Parathyroid adenoma (tissue), 2 donors: ENCODE data around the gene COX5A.

Experiments used
- H2AFZ ChIP-seq: fragments of 300-600 bp; sonication (generic); one replicate; pipeline ENCODE4 v1.7.0; 2017; ENCODE audit warnings: antibody characterized with exemption, mild to moderate bottlenecking
- H3K27ac ChIP-seq: fragments of 300-600 bp; sonication (generic); one replicate; pipeline ENCODE4 v1.7.0; 2017
- H3K27me3 ChIP-seq: fragments of 300-600 bp; sonication (generic); one replicate; pipeline ENCODE4 v1.7.0; 2017; ENCODE audit warnings: low read length; ENCODE audit not compliant: control insufficient read depth, insufficient read depth
- H3K36me3 ChIP-seq: fragments of 300-600 bp; sonication (generic); one replicate; pipeline ENCODE4 v1.7.0; 2017; ENCODE audit warnings: low read length; ENCODE audit not compliant: control insufficient read depth, insufficient read depth
- H3K4me1 ChIP-seq: fragments of 300-600 bp; sonication (generic); one replicate; pipeline ENCODE4 v1.7.0; 2017; ENCODE audit warnings: control low read depth
- H3K4me2 ChIP-seq: fragments of 300-600 bp; sonication (generic); one replicate; pipeline ENCODE4 v1.7.0; 2017; ENCODE audit warnings: low read length
- H3K4me3 ChIP-seq: fragments of 300-600 bp; sonication (generic); one replicate; pipeline ENCODE4 v1.7.0; 2017; ENCODE audit warnings: low read depth, low read length
- H3K79me2 ChIP-seq: fragments of 300-600 bp; sonication (generic); one replicate; pipeline ENCODE4 v1.7.0; 2017; ENCODE audit warnings: control low read depth
- H3K9ac ChIP-seq: fragments of 300-600 bp; sonication (generic); one replicate; pipeline ENCODE4 v1.7.0; 2017; ENCODE audit warnings: mild to moderate bottlenecking
- H3K9me3 ChIP-seq: fragments of 300-600 bp; sonication (generic); one replicate; pipeline ENCODE4 v1.7.0; 2017; ENCODE audit warnings: low read length; ENCODE audit not compliant: control insufficient read depth
- CTCF ChIP-seq: fragments of 300-600 bp; sonication (generic); IDR thresholded peaks from one replicate; pipeline ENCODE4 v1.7.0; 2017; ENCODE audit warnings: antibody characterized with exemption, mild to moderate bottlenecking
- donor health status: primary hyperparathyroidism.

Gene COX5A

GRCh38 chr15:74884428-74885223, 53.2 kb downstream of the COX5A start:
- Histone ChIP-seq H2AFZ (no peak overlapping the region), H3K4me1 (no peaks in the 10 kb centered on the region), H3K27ac (no peak overlapping the region), H3K79me2 (no peaks in the 10 kb centered on the region), H3K9ac (no peak overlapping the region), H3K36me3 (no peaks in the 10 kb centered on the region), H3K4me3 (no peak overlapping the region), H3K4me2 (no peak overlapping the region), H3K9me3 (no peaks in the 10 kb centered on the region), H3K27me3 (no peaks in the 10 kb centered on the region)
- TF ChIP-seq CTCF = no peak

GRCh38 chr15:74882528-74882927, 55.3 kb downstream of the COX5A start:
- H3K36me3 ChIP-seq = no peaks in the 10 kb centered on the region
- H3K9ac ChIP-seq = no peak overlapping the region
- H2AFZ ChIP-seq = no peak overlapping the region
- no peak overlapping the region for H3K4me2 ChIP-seq
- H3K9me3 ChIP-seq = no peaks in the 10 kb centered on the region
- H3K27ac ChIP-seq = no peak overlapping the region
- TF ChIP-seq CTCF = no peak
- H3K27me3 ChIP-seq = no peaks in the 10 kb centered on the region
- H3K79me2 ChIP-seq = no peaks in the 10 kb centered on the region
- H3K4me3 ChIP-seq = no peak overlapping the region
- no peaks in the 10 kb centered on the region for H3K4me1 ChIP-seq

- Histone ChIP-seq H2AFZ (no peak overlapping the region), H3K4me3 (no peak overlapping the region), H3K27ac (no peak overlapping the region), H3K79me2 (no peaks in the 10 kb centered on the region), H3K4me2 (no peak overlapping the region), H3K9me3 (no peaks in the 10 kb centered on the region), H3K9ac (no peak overlapping the region), H3K36me3 (no peaks in the 10 kb centered on the region), H3K4me1 (no peaks in the 10 kb centered on the region), H3K27me3 (no peaks in the 10 kb centered on the region)
- TF ChIP-seq CTCF = no peak
Observed at GRCh38 chr15:74878273-74878672, 59.6 kb downstream of the COX5A start.

GRCh38 chr15:74873756-74874424, 64.0 kb downstream of the COX5A start:
- H3K36me3 ChIP-seq = no peaks in the 10 kb centered on the region
- H3K9ac ChIP-seq = no peak overlapping the region
- peak overlapping the region; percentile 90 for H3K4me3 ChIP-seq
- no peak for TF ChIP-seq CTCF
- H3K79me2 ChIP-seq = peaks cover 7% of the 10 kb centered on the region
- no peaks in the 10 kb centered on the region for H3K27me3 ChIP-seq
- H3K4me2 ChIP-seq = peak overlapping the region; percentile 85
- H3K27ac ChIP-seq = peak overlapping the region; percentile 49
- H2AFZ ChIP-seq = peak overlapping the region; percentile 91
- H3K9me3 ChIP-seq = no peaks in the 10 kb centered on the region
- peaks cover 18% of the 10 kb centered on the region for H3K4me1 ChIP-seq
